ENCODE measurements around the gene SYNDIG1L. TPM values are rescaled to one million over a fixed set of nuclear protein-coding genes. Genes with fewer than 3 reads are reported as not detected.

The SYNDIG1L gene
- total and polyA plus RNA-seq, 2 donors (not counting 3 experiments of a cell fraction or from before 2014, with no cell fraction given): not detected

DNA sequence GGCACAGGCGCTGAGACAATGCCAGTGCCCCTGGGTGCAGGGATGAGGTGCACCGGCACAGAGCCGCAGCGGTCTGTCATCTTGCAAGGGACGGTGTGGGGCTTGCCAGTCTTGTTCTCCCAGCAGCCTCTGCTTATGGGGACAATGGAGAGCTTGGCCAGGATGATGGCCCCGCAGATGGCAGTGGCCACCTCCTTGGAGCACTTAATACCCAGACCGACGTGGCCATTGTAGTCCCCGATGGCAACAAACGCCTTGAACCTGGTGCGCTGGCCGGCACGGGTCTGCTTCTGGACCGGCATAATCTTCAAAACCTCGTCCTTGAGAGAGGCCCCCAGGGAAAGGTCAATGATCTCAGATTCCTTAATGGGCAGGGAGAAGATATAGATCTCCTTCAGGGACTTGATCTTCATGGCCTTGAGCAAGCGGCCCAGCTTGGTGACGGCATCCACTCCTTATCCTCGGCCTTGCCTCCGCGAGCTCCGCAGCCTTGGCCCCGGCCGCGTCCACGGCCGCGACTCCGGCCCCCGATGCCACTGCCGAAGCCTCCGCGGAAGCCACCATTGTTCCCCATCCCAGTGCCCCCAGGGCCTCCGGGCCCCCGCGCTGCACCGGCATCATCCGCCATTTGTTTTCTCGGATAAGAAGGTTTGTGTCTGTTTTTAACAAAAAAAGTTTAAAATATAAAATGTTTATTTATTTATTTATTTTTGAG is 47.9 kb downstream of the SYNDIG1L start:
- TF ChIP-seq FOS (IDR thresholded peaks at IDR 0.05; ENCODE audit: borderline replicate concordance, insufficient read depth, low read length) (no peak), EZH2 (IDR thresholded peaks at IDR 0.05; ENCODE audit: borderline replicate concordance, low read depth, low read length, severe bottlenecking) (no peak), JUN (IDR thresholded peaks at IDR 0.05; ENCODE audit: borderline replicate concordance, insufficient read depth, insufficient read length, low read depth) (no peak), POLR2AphosphoS5 (IDR thresholded peaks at IDR 0.05; ENCODE audit: insufficient read depth, low read depth, low read length) (no peak), POLR2A (IDR thresholded peaks at IDR 0.05; ENCODE audit: low read depth, low read length) (no peak), GATA2 (IDR thresholded peaks at IDR 0.05; ENCODE audit: insufficient read depth, insufficient read length, low read depth, low read length) (no peak), MYC (IDR thresholded peaks at IDR 0.05; ENCODE audit: low read depth, low read length) (no peak)
- TF ChIP-seq, protein P1, sequence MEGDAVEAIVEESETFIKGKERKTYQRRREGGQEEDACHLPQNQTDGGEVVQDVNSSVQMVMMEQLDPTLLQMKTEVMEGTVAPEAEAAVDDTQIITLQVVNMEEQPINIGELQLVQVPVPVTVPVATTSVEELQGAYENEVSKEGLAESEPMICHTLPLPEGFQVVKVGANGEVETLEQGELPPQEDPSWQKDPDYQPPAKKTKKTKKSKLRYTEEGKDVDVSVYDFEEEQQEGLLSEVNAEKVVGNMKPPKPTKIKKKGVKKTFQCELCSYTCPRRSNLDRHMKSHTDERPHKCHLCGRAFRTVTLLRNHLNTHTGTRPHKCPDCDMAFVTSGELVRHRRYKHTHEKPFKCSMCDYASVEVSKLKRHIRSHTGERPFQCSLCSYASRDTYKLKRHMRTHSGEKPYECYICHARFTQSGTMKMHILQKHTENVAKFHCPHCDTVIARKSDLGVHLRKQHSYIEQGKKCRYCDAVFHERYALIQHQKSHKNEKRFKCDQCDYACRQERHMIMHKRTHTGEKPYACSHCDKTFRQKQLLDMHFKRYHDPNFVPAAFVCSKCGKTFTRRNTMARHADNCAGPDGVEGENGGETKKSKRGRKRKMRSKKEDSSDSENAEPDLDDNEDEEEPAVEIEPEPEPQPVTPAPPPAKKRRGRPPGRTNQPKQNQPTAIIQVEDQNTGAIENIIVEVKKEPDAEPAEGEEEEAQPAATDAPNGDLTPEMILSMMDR (IDR thresholded peaks at IDR 0.05; ENCODE audit: extremely low read depth in 1 of 2, insufficient read depth in 1 of 2, low read depth in 1 of 2, low read length in 2 of 2): no peak
- TF ChIP-seq, protein P2, sequence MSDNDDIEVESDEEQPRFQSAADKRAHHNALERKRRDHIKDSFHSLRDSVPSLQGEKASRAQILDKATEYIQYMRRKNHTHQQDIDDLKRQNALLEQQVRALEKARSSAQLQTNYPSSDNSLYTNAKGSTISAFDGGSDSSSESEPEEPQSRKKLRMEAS (IDR thresholded peaks at IDR 0.05; ENCODE audit: insufficient read depth, insufficient read length): no peak
- ChIA-PET CTCF (no interaction called here), POLR2A (no interaction called here)
- intact Hi-C loops (cut with micrococcal nuclease) (no loop called here), dilution Hi-C loops (cut with MboI; ENCODE audit: extremely low pct_ligation_motif_present, low sequenced_read_pairs) (no loop called here)
- H3K9me3 ChIP-seq (replicated peaks; ENCODE audit: control insufficient read depth, insufficient read depth, low read length): no peaks in the 10 kb centered on the region
- BruUV-seq (replicated peaks): no TSS peak
- H3K27ac ChIP-seq (ENCODE audit: insufficient read depth, low read depth, low read length): no peak overlapping the region
- no peaks in the 10 kb centered on the region for H4K20me1 ChIP-seq (replicated peaks; ENCODE audit: control insufficient read depth, extremely low read depth, insufficient read depth, low read length)
- H3K4me2 ChIP-seq (ENCODE audit: insufficient read depth, low read length): no peak overlapping the region
- no peak overlapping the region for H3K9ac ChIP-seq (replicated peaks; ENCODE audit: extremely low read depth, insufficient read depth, low read length)
- no peaks in the 10 kb centered on the region for H3K79me2 ChIP-seq (ENCODE audit: control insufficient read depth, insufficient read depth, low read length)
- no peak for FAIRE-seq
- DNase-seq (ENCODE audit: low read depth, low spot score): no peak
- no peak overlapping the region for H3K4me3 ChIP-seq (replicated peaks in 1 of 3; ENCODE audit: insufficient read depth in 1 of 3, low read depth in 1 of 3, low read length in 3 of 3)
- no peaks in the 10 kb centered on the region for H3K9me1 ChIP-seq (replicated peaks; ENCODE audit: control insufficient read depth, extremely low read depth, insufficient read depth, low read length)
- no peaks in the 10 kb centered on the region for H3K36me3 ChIP-seq (ENCODE audit: control insufficient read depth in 2 of 2, extremely low read depth in 1 of 2, insufficient read depth in 2 of 2, low read length in 2 of 2)
- no peak overlapping the region for H2AFZ ChIP-seq (ENCODE audit: low read depth, low read length)
- H3K27me3 ChIP-seq (ENCODE audit: control insufficient read depth in 2 of 2, insufficient read depth in 2 of 2, low read length in 2 of 2): peaks cover 0 to 3% of the 10 kb centered on the region in 2 experiments
- H3K4me1 ChIP-seq (ENCODE audit: control insufficient read depth, extremely low read depth, insufficient read depth, low read length): no peaks in the 10 kb centered on the region
